ENCODE results near the gene ZNF575.
A peak's percentile ranks its signal among the peaks of the same experiment; 100 is the strongest.

ZNF575 gene

GRCh38 chr19:43532962-43533545 is at the start of gene ZNF575:
ZNF575 (plus strand) TSS chr19:43533188; CDS start chr19:43534423, 1,235 bp downstream.
- Histone ChIP-seq H3K36me3 (ENCODE audit: control insufficient read depth, insufficient read depth, low read length) (no peaks in the 10 kb centered on the region), H3K9me3 (ENCODE audit: control insufficient read depth, insufficient read depth, low read length) (no peaks in the 10 kb centered on the region), H3K4me1 (ENCODE audit: control insufficient read depth, insufficient read depth, low read length) (peaks cover 9% of the 10 kb centered on the region), H3K27me3 (ENCODE audit: control insufficient read depth, insufficient read depth, low read length) (peaks cover 7% of the 10 kb centered on the region), H3K4me3 (ENCODE audit: low read depth, low read length) (peak within 1 kb of the TSS; percentile 91), H3K9ac (ENCODE audit: low read depth, low read length) (peak within 1 kb of the TSS; percentile 54)

- H3K9ac ChIP-seq (ENCODE audit: low read depth, low read length), result no peak overlapping the region
- H3K9me3 ChIP-seq (ENCODE audit: control insufficient read depth, insufficient read depth, low read length), result no peaks in the 10 kb centered on the region
- H3K4me3 ChIP-seq (ENCODE audit: low read depth, low read length), result no peak overlapping the region
- H3K36me3 ChIP-seq (ENCODE audit: control insufficient read depth, insufficient read depth, low read length), result no peaks in the 10 kb centered on the region
- H3K27me3 ChIP-seq (ENCODE audit: control insufficient read depth, insufficient read depth, low read length), result no peaks in the 10 kb centered on the region
- H3K4me1 ChIP-seq (ENCODE audit: control insufficient read depth, insufficient read depth, low read length), result no peaks in the 10 kb centered on the region
Measured at GRCh38 chr19:43483281-43483680, 49.7 kb upstream of the ZNF575 start.

- Histone ChIP-seq H3K9me3 (ENCODE audit: control insufficient read depth, insufficient read depth, low read length) (no peaks in the 10 kb centered on the region), H3K27me3 (ENCODE audit: control insufficient read depth, insufficient read depth, low read length) (no peaks in the 10 kb centered on the region), H3K9ac (ENCODE audit: low read depth, low read length) (no peak overlapping the region), H3K4me1 (ENCODE audit: control insufficient read depth, insufficient read depth, low read length) (no peaks in the 10 kb centered on the region), H3K36me3 (ENCODE audit: control insufficient read depth, insufficient read depth, low read length) (no peaks in the 10 kb centered on the region), H3K4me3 (ENCODE audit: low read depth, low read length) (no peak overlapping the region)
Measured at GRCh38 chr19:43485951-43486350, 47.0 kb upstream of the ZNF575 start.

GRCh38 chr19:43486412-43486811 is 46.6 kb upstream of the ZNF575 start:
- no peaks in the 10 kb centered on the region for H3K36me3 ChIP-seq (ENCODE audit: control insufficient read depth, insufficient read depth, low read length)
- no peaks in the 10 kb centered on the region for H3K4me1 ChIP-seq (ENCODE audit: control insufficient read depth, insufficient read depth, low read length)
- H3K9ac ChIP-seq (ENCODE audit: low read depth, low read length), result no peak overlapping the region
- H3K27me3 ChIP-seq (ENCODE audit: control insufficient read depth, insufficient read depth, low read length), result no peaks in the 10 kb centered on the region
- H3K9me3 ChIP-seq (ENCODE audit: control insufficient read depth, insufficient read depth, low read length), result no peaks in the 10 kb centered on the region
- no peak overlapping the region for H3K4me3 ChIP-seq (ENCODE audit: low read depth, low read length)

- H3K9ac ChIP-seq (ENCODE audit: low read depth, low read length), result no peak overlapping the region
- H3K4me1 ChIP-seq (ENCODE audit: control insufficient read depth, insufficient read depth, low read length), result no peaks in the 10 kb centered on the region
- no peaks in the 10 kb centered on the region for H3K27me3 ChIP-seq (ENCODE audit: control insufficient read depth, insufficient read depth, low read length)
- no peak overlapping the region for H3K4me3 ChIP-seq (ENCODE audit: low read depth, low read length)
- H3K36me3 ChIP-seq (ENCODE audit: control insufficient read depth, insufficient read depth, low read length), result no peaks in the 10 kb centered on the region
- H3K9me3 ChIP-seq (ENCODE audit: control insufficient read depth, insufficient read depth, low read length), result no peaks in the 10 kb centered on the region
Measured at GRCh38 chr19:43488179-43488578, 44.8 kb upstream of the ZNF575 start.

- H3K9ac ChIP-seq (ENCODE audit: low read depth, low read length), result no peak overlapping the region
- H3K4me3 ChIP-seq (ENCODE audit: low read depth, low read length), result no peak overlapping the region
- no peaks in the 10 kb centered on the region for H3K4me1 ChIP-seq (ENCODE audit: control insufficient read depth, insufficient read depth, low read length)
- no peaks in the 10 kb centered on the region for H3K9me3 ChIP-seq (ENCODE audit: control insufficient read depth, insufficient read depth, low read length)
- H3K36me3 ChIP-seq (ENCODE audit: control insufficient read depth, insufficient read depth, low read length), result no peaks in the 10 kb centered on the region
- no peaks in the 10 kb centered on the region for H3K27me3 ChIP-seq (ENCODE audit: control insufficient read depth, insufficient read depth, low read length)
Measured at GRCh38 chr19:43489310-43489709, 43.7 kb upstream of the ZNF575 start.

GRCh38 chr19:43489979-43490599 is 42.9 kb upstream of the ZNF575 start:
- H3K4me3 ChIP-seq (ENCODE audit: low read depth, low read length), result no peak overlapping the region
- no peaks in the 10 kb centered on the region for H3K4me1 ChIP-seq (ENCODE audit: control insufficient read depth, insufficient read depth, low read length)
- no peaks in the 10 kb centered on the region for H3K36me3 ChIP-seq (ENCODE audit: control insufficient read depth, insufficient read depth, low read length)
- H3K27me3 ChIP-seq (ENCODE audit: control insufficient read depth, insufficient read depth, low read length), result no peaks in the 10 kb centered on the region
- no peaks in the 10 kb centered on the region for H3K9me3 ChIP-seq (ENCODE audit: control insufficient read depth, insufficient read depth, low read length)
- no peak overlapping the region for H3K9ac ChIP-seq (ENCODE audit: low read depth, low read length)

GRCh38 chr19:43490759-43491158 is 42.2 kb upstream of the ZNF575 start:
- H3K4me3 ChIP-seq (ENCODE audit: low read depth, low read length), result no peak overlapping the region

GRCh38 chr19:43495082-43495481 is 37.9 kb upstream of the ZNF575 start:
- Histone ChIP-seq H3K27me3 (ENCODE audit: control insufficient read depth, insufficient read depth, low read length) (no peaks in the 10 kb centered on the region), H3K36me3 (ENCODE audit: control insufficient read depth, insufficient read depth, low read length) (no peaks in the 10 kb centered on the region), H3K4me3 (ENCODE audit: low read depth, low read length) (no peak overlapping the region), H3K4me1 (ENCODE audit: control insufficient read depth, insufficient read depth, low read length) (no peaks in the 10 kb centered on the region), H3K9me3 (ENCODE audit: control insufficient read depth, insufficient read depth, low read length) (no peaks in the 10 kb centered on the region), H3K9ac (ENCODE audit: low read depth, low read length) (no peak overlapping the region)

More at GRCh38 chr19:43490759-43491158, 42.2 kb upstream of the ZNF575 start:
- no peak overlapping the region for H3K9ac ChIP-seq (ENCODE audit: low read depth, low read length)
- H3K36me3 ChIP-seq (ENCODE audit: control insufficient read depth, insufficient read depth, low read length), result no peaks in the 10 kb centered on the region
- H3K4me1 ChIP-seq (ENCODE audit: control insufficient read depth, insufficient read depth, low read length), result no peaks in the 10 kb centered on the region
- no peaks in the 10 kb centered on the region for H3K9me3 ChIP-seq (ENCODE audit: control insufficient read depth, insufficient read depth, low read length)
- H3K27me3 ChIP-seq (ENCODE audit: control insufficient read depth, insufficient read depth, low read length), result no peaks in the 10 kb centered on the region

- Histone ChIP-seq H3K4me1 (ENCODE audit: control insufficient read depth, insufficient read depth, low read length) (no peaks in the 10 kb centered on the region), H3K4me3 (ENCODE audit: low read depth, low read length) (no peak overlapping the region), H3K9ac (ENCODE audit: low read depth, low read length) (no peak overlapping the region), H3K9me3 (ENCODE audit: control insufficient read depth, insufficient read depth, low read length) (no peaks in the 10 kb centered on the region), H3K27me3 (ENCODE audit: control insufficient read depth, insufficient read depth, low read length) (peaks cover 7% of the 10 kb centered on the region), H3K36me3 (ENCODE audit: control insufficient read depth, insufficient read depth, low read length) (no peaks in the 10 kb centered on the region)
Measured at GRCh38 chr19:43496960-43497359, 36.0 kb upstream of the ZNF575 start.

GRCh38 chr19:43498233-43498842 is 34.6 kb upstream of the ZNF575 start:
- Histone ChIP-seq H3K36me3 (ENCODE audit: control insufficient read depth, insufficient read depth, low read length) (no peaks in the 10 kb centered on the region), H3K9me3 (ENCODE audit: control insufficient read depth, insufficient read depth, low read length) (no peaks in the 10 kb centered on the region), H3K4me3 (ENCODE audit: low read depth, low read length) (no peak overlapping the region), H3K9ac (ENCODE audit: low read depth, low read length) (no peak overlapping the region), H3K4me1 (ENCODE audit: control insufficient read depth, insufficient read depth, low read length) (no peaks in the 10 kb centered on the region), H3K27me3 (ENCODE audit: control insufficient read depth, insufficient read depth, low read length) (peaks cover 18% of the 10 kb centered on the region)

GRCh38 chr19:43499042-43499441 is 33.9 kb upstream of the ZNF575 start:
- Histone ChIP-seq H3K36me3 (ENCODE audit: control insufficient read depth, insufficient read depth, low read length) (no peaks in the 10 kb centered on the region), H3K9me3 (ENCODE audit: control insufficient read depth, insufficient read depth, low read length) (no peaks in the 10 kb centered on the region), H3K27me3 (ENCODE audit: control insufficient read depth, insufficient read depth, low read length) (peaks cover 24% of the 10 kb centered on the region), H3K4me1 (ENCODE audit: control insufficient read depth, insufficient read depth, low read length) (no peaks in the 10 kb centered on the region), H3K9ac (ENCODE audit: low read depth, low read length) (no peak overlapping the region), H3K4me3 (ENCODE audit: low read depth, low read length) (no peak overlapping the region)

Data from iPS-15b (cell line).